Neural cell (in vitro differentiated cells): ENCODE measurements around the gene RNF26.

Experiments used
- POLR2AphosphoS5 ChIP-seq: IDR thresholded peaks from 2 replicates; pipeline ENCODE4 v1.6.1; 2012
- RAD21 ChIP-seq: fragments of 450-650 bp; conservative IDR thresholded peaks from 2 replicates; pipeline ENCODE4 v1.6.1; 2014; ENCODE audit warnings: antibody characterized with exemption, mild to moderate bottlenecking, moderate library complexity
- REST ChIP-seq: IDR thresholded peaks from 2 replicates; pipeline ENCODE4 v1.6.1; 2012; ENCODE audit warnings: borderline replicate concordance

GRCh38 chr11:119371067-119371601 lies 36.8 kb downstream of the RNF26 start:
- TF ChIP-seq POLR2AphosphoS5 (no peak), RAD21 (no peak), REST (no peak)
